CD4-positive, alpha-beta T cell treated with Interleukin-15 for 1 hour (primary cell): ENCODE data around the gene INO80D.
"Not testable (repeated sequence)": the region's sequence is repeated elsewhere in the genome, so short reads cannot be mapped to it uniquely, and the experiment has no call there.

ENCODE experiments used
- DNase-seq: peaks from one replicate; pipeline ENCODE4 v3.0.0-alpha.2; 2020

Gene INO80D, protein sequence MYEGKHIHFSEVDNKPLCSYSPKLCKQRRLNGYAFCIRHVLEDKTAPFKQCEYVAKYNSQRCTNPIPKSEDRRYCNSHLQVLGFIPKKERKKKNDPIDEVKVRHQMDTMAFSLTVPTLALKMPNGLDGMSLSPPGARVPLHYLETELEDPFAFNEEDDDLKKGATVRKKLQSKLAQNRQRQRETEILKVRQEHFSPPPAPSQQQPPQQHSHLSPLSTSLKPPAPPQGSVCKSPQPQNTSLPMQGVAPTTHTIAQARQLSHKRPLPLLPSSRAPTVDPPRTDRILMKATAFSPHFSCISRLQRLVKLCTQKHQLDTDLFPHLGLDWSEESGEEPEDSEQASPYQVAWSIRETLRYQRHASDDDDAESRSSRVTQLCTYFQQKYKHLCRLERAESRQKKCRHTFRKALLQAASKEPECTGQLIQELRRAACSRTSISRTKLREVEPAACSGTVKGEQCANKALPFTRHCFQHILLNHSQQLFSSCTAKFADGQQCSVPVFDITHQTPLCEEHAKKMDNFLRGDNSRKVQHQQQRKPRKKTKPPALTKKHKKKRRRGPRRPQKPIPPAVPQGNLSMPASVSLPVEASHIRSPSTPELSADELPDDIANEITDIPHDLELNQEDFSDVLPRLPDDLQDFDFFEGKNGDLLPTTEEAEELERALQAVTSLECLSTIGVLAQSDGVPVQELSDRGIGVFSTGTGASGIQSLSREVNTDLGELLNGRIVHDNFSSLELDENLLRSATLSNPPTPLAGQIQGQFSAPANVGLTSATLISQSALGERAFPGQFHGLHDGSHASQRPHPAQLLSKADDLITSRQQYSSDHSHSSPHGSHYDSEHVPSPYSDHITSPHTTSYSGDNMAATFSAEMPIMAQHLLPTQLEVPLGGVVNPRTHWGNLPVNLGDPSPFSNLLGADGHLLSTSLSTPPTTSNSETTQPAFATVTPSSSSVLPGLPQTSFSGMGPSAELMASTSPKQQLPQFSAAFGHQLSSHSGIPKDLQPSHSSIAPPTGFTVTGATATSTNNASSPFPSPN

DNA sequence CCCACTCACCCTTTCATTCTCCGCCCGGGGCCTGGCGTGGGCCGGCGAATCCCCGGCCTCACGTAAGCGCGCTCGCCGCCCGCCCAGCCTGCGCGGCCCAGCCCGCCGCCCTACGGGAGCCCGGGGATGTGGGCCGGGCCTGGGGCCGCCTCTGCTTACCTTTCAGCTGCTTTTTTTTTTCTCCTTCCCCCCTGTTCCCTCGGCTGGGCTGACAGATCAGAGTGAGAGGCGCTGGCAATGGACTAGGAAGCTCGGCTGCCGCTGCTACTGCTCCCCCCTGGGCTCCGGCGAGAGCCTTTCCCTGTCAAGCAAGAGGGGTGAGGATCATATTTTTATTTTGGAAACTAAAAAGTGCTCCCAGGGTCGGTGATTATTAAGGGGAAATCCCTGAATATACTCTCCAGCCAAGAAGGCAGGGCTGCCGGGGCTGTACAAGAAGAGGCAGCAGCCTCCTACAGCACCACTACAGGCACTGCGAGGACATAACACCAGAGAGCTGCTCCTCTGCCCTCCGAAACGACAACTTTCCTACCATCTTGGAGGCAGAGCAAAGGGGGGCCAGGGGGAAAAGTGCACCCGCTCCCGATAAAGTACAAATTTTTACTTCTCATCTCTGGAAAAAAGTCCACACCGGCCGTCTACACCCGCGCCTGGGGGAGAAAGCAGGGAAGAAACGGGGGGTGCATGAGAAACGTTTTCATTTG, at the start of gene INO80D:
INO80D (minus strand) TSS at position 433 of the 704 bp plus-strand sequence. CDS start 23,158 bp downstream, outside the sequence.
- peak; percentile 87 for DNase-seq

DNA sequence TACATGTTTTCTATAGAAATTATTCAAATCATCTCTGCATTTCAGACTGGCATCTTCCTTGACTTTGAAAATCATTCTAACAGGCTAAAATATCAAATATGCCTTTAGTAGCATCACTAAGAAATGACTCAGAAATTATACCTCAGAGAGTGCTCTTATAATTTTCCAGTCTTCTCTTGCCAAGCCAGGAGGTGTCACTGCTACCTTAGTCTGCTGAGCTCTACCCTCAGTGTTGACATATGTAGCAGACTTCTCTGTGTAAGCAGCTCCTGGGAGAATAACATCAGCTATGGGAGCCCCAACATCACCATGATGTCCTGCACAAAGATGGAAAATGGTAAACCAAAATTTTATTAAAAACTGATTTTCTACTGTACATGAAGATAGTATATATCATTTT, 41.7 kb upstream of the INO80D start:
- no peak for DNase-seq

DNA sequence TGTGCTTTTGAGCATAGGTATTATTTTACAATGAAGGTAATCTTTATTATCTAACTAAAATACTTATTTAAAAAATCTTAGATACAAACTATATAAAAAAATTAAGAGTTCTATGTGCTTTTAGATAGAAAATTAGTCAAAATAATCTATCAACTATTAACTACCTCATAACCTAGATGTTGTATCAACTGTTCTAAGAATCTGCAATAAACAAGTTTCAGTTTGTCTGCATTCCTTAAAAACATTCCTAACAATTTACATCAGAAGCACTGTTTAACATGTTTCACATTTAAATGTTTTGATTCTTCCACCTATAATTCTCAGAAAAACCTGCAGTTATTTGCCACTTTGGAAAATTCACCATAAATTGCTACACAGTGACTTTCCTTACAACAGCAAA, 39.9 kb upstream of the INO80D start:
- no peak for DNase-seq

DNA sequence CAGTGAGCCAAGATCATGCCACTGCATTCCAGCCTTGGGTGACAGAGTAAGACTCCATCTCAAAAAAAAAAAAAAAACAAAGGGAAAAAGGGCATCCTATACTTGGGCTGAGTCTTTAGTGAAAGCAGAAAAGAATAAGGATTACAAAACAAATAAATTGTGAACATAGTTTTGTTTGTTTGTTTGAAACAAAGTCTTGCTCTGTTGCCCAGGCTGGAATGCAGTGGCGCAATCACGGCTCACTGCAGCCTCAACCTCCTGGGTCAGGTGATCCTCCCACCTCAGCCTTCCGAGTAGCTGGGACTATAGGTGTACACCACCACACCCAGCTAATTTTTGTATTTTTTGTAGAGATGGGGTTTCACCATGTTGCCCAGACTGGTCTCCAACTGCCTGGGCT, 36.6 kb upstream of the INO80D start:
- not testable (repeated sequence) for DNase-seq

DNA sequence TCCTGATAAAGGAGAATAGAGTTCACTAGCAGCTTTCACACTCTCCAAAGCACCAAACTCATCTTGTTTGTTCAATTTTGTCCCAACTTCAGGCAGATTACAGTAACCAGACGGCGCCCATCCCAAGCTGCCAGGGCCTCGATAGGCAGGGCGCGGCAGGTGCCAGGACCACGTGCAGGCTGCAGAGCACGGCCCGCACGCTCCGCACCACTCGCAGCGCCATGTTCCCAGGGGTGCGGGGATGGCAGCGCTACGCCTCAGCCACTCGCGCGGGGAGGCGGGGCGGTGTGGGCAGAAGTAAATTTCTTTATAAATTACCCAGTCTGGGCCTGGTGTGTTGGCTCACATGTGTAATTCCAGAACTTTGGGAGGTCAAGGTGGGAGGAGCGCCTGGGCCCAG, 30.3 kb upstream of the INO80D start:
- no peak for DNase-seq

DNA sequence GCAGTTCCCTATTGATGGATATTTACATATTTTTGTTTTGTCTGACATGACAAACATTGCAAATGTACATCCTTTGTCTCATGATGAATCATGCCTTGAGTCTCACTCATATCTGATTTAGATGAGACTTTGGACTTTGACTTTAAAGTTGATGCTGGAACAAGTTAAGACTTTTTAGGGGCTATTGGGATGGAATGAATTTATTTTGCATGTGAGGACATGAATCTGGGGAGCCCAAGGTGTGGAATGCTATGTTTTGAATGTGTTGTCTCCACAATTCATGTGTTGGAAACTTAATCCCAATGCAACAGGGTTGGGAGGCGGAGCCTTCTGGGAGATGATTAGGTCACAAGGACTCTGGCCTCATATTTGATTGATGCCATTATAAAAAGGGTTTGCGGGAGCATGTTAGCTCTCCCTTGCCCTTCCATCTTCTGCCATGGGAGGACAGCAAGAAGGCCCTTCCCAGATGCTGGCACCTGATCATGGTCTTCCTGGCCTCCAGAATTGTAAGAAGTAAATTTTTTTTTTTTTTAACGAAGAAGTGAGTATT, 29.1 kb upstream of the INO80D start:
- no peak for DNase-seq

DNA sequence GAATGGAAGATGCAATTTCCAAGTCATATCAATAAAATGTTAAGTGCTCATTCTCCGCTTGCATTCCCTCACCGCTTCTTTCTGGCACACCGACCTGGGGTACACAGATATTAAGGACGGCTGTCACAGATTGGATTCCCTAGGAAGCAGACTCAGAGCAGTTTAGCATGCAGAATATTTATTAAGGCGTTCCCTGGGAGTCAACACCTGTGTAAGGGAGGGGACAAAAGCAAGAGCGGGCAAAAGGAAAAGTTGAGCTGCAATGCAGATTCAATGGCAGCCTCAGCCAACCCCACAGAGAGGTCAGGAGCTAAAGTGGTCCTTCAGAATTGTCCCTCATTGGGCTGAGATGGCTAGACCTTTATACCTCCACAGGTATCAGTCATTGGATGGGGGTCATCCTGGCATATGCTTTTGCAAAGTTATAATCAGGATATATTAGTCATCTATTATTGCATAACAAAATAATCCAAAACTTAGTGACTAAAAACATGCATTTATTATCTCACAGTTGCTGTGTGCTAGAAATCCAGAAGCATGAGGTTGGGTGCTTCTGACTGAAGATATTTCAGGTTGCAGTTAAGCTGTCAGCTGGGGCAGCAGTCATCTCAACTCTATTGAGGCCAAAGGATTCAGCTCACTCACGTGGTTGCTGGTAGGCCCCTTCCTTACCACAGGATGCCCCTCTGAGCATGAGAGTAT, 27.0 kb upstream of the INO80D start:
- no peak for DNase-seq

DNA sequence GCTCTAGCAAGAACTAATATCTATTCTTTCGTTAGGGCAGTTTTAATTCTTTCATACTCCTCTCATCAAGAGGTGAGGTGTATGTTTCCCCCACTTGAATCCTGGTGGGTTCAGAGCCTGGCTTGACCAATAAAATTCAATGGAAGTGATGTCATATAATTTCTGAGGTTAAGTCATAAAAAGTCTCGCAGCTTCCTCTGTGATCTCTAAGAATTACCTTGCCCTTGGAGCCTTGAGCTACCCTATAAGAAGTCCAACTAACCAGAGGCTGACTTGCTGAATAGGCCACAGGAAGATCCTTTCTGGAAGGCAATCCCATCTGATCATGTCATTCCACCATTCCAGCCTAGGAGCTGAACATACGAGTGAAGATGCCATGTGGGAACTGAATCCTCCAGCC, 26.1 kb upstream of the INO80D start:
- DNase-seq, result no peak

DNA sequence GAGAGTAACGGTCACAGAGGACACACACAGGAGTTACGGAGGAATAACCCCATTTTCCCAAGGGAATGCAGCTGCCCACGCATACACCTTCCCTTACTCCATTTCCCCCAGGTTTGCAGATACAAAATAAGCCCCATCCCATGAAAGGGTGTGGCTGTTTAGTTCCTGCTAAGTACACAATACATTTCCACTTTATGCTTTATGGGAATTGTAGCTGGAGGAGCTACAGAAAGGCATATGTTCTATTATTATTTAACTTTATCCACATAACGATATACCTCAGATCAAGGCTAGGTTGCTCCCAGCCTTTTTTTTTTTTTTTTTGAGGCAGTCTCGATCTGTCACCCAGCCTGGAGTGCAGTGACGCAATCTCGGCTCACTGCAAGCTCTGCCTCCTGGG, 22.7 kb upstream of the INO80D start:
- DNase-seq, result no peak

DNA sequence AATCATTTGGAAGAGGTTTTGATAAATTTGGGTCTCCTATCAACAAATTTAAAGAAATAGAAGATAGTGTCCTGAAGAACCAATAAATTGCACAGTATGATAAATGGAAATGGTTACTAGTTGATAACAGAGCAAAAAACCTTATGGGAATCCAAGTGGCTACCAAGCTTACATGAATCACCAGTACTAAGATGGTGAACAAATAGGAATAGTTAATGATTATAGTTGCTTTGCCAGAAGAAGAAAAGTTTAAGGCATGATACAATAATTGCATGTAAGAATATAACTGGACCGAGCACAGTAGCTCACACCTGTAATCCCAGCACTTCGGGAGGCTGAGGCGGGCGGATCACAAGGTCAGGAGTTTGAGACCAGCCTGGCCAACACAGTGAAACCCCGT, 19.6 kb upstream of the INO80D start:
- no peak for DNase-seq

DNA sequence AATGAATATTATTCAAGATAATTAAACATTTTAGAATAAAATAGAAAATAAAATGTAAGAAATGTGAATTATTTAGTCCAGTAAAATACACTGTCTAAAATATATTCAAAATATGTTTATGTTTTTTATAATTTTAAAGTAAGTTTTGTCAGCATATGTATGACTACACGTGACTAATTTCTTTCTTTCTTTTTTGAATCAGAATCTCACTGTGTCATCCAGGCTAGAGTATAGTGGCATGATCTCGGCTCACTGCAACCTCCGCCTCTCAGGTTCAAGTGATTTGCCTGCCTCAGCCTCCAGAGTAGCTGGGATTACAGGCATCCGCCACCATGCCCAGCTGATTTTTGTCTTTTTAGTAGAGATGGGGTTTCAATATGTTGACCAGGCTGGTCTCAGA, 19.1 kb upstream of the INO80D start:
- no peak for DNase-seq

DNA sequence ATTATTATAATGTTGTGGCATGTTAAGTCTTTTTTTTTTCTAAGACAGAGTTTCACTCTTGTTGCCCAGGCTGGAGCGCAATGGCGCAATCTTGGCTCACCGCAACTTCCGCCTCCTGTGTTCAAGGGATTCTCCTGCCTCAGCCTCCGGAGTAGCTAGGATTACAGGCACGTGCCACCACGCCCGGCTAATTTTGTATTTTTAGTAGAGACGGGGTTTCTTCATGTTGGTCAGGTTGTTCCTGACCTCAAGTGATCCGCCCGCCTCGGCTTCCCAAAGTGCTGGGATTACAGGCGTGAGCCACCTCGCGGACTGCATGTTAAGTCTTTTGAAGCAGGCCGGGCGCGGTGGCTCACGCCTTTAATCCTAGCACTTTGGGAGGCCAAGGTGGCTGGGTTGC, 12.9 kb upstream of the INO80D start:
- peak; percentile 50 for DNase-seq

DNA sequence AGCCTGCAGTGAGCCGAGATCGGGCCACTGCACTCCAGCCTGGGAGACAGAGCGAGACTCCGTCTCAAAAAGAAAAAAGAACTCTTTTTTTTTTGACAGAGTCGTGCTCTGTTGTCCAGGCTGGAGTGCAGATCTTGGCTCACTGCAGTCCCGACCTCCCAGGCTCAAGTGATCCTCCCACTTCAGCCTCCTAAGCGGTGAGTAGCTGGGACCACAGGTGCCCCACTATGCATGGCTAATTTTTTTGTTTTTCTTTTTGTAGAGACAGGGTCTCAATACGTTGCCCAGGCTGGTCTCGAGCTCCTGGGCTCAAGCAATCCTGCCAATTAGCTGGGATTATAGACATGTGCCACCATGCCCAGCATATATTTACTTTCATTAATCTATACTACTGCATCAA, 12.5 kb upstream of the INO80D start:
- no peak for DNase-seq

DNA sequence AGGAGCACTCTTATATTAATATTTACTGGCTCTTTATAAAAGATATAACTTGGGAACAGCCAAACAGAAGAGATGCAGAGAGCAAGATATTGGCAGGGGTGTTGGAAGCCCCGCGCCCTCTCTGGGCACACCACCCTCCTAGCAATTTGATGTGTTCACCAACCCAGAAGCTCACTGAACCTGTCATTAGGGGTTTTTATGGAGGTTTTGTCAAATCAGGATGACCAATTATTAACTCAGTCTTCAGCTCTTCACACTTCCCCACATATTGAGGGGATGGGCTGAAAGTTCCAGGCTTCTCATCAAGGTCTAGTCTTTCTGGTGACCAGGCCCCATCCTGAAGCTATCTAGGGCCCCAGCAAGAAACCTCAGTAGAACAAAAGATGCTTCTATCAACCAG, 10.9 kb upstream of the INO80D start:
- DNase-seq, result no peak

DNA sequence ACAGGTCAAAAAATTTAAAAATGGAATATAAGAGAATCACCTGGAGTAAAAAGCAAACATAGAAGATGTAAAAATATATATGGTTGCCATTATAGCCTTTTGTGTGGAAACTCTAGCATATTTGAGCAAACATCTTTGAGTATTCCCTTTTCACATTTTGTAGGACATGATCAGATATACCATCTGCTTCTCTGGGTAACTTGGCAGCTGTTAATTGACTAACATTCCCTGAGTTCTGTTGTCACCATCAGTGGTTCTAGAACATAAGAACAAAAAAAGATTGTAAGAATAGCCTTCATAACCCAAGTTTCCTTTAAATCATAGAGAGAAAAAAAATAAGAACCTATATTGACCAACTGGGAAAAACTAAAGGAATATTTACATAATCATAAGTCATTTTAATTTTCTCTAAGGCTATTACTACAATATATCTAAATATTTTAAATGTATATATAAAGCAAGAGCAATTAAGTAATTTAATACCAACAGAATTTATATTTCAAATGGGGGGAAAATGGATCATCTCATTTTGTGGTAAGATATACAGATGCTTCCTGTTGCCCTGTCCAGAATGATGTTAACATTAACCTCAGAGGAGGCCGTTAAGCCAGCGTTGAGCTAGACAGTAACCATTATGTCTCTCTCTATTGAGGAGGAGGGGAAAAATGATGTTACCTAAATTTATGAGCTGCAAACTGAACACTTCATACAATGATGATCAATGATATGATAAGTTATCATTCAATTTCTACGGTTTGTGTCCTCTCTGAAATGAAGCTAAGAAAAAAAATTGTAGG, 9.8 kb upstream of the INO80D start:
- no peak for DNase-seq

DNA sequence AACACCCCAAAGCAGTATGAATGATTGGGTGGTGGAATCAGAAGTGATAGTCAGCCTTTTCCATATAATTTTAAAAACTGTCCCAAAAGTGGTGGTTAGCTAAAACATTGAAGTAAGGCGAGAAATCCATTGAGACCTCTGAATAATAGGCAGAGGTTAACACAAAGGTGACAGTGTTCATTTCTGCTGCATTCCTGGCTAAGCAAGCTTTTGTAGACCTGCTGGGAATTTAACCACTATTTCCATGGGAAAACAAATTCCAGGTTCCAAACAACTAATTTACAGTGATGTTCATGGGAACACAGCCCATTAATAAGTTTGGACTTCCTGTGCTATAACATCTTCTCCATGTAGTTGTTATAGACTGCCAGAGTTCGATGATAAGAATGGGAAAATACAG, 6.3 kb upstream of the INO80D start:
- no peak for DNase-seq

DNA sequence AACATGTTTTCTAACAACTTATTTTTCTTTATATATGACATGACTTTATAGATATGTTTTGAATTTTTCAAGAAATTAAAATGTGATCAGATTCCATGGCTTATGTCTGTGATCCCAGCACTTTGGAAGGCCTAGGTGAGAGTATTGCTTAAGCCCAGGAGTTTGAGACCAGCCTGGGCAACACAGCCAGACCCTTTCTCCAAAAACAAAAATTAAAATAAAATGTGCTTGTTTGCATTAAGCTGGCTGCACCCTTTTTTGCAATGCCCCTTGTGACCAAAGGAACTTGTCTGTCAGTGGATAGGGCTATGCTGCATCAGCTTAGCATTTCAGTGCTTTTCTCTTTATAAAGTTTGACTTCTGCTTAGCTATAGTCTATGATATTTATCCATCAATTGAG, 2.3 kb upstream of the INO80D start:
- no peak for DNase-seq

DNA sequence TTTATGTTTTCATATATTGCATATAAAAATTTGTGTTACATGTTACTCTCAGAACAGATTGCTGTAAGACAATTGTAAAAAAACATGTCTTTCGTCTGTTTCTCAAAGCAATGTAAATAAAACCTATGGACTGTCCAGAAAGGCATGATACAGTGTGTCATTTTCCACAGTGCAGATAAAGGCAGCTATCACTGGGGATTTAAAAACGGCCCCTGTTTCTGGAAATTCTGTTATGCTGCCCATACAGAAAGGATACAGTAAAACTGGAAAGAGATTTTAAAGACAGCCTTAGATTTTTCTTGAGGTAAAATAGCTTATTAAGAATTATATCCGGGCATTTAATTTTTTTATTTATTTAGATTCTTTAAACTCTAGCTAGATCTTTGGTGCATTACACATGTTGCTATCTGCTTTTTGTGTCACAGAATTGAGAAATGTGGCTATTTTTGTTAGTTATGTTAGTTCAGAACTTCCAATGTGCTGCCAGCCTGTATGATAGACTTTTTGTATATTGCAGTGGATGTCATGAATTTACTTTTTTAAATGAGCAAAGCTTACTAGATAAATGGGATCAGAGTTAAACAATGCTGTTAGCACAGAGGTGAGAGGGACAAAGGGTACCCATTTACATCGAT, 859 bp upstream of the INO80D start:
- no peak for DNase-seq

DNA sequence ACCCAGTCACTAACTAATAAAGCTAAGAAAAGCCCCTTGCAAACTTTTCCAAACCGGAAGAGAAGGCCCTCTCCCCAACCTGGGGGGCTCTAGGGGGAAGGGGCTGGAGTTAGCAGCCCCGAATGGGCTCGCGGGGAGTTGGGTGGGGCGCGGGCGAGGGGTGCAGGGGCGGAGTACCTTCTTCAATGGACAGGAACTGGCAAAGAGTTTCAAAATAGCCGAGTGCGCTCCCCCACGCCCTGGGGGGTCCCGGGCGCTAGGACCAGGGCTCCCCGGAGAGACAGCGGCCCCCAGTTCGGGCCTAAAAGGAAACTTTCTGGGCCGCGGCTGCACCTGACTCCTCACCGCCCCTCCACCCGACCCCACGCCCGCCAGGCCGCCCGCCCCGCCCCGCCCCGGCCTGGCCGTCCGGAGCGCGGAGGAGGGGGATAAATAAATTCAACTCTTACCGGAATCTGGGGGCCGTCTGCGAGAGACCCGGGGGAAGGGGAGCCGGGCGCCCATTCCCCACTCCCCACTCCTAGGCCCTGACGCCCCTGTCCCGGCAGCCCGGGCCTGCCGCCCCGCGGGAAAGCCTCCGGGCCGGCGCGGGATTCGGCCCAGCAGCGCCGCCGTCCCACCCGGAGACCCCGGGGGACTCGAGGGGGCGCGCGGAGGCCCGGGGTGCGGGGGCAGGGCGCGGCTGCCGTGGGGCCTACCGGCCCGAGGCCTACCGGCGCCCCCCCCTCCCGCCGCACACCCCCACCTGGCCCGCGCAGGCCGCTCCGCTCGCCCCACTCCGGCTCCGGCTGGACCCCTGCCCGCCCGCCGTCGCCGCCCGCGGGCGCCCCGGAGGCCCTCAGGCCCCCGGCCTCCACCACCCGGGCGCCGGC, 868 bp downstream of the INO80D start:
- peak; percentile 40 for DNase-seq

DNA sequence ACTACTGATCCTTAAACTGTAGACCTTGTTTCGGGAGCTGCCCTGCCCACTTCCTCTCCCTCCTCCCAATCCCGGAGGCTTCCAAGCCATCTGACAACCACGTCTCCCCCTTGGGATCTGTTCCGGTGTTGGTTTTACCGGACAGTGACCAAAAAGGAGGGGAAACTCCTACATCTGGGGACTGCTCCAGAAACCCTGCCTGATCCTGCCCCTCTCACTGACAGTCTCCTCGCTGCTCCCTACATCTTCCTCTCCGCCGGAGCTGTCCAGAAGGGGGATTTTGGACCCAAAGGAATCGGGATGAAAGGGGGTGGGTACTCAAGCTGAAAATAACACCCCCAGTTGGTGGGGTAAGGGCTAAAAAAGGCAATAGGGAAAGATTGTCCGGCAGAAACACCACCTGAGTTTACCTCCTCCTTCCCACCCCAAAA, 1.5 kb downstream of the INO80D start:
- DNase-seq, result no peak
